GM18907 (cell line): ENCODE data around the gene NHERF2.
"Not testable (repeated sequence)": the region's sequence is repeated elsewhere in the genome, so short reads cannot be mapped to it uniquely, and the experiment has no call there.

ENCODE experiments used
- ATAC-seq: cut with Tn5 transposase; IDR thresholded peaks from one replicate; pipeline ENCODE4 v1.9.1; 2021; ENCODE audit warnings: mild to moderate bottlenecking, moderate library complexity; ENCODE audit not compliant: unreplicated experiment

NHERF2 gene

DNA sequence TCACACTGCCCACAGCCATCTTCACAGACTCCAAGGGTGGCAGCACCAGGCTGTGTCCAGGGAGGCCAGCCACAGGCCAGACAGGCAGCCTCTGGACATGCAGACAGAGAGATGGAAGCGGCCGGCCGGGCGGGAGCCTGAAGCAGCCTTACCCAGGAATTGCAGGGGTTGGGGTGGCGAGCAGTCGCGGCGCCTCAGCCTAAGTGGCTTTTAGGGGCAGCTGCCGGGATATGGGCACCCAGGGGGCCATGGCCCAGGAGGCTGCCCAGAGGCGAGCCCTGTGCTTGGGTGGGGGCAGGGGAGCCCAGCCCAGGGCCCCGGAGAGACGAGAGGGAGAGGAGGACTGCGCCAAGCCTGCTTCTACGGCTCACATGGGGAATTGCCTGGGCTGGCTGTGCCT lies 1.5 kb upstream of the NHERF2 start:
- no peak for ATAC-seq

DNA sequence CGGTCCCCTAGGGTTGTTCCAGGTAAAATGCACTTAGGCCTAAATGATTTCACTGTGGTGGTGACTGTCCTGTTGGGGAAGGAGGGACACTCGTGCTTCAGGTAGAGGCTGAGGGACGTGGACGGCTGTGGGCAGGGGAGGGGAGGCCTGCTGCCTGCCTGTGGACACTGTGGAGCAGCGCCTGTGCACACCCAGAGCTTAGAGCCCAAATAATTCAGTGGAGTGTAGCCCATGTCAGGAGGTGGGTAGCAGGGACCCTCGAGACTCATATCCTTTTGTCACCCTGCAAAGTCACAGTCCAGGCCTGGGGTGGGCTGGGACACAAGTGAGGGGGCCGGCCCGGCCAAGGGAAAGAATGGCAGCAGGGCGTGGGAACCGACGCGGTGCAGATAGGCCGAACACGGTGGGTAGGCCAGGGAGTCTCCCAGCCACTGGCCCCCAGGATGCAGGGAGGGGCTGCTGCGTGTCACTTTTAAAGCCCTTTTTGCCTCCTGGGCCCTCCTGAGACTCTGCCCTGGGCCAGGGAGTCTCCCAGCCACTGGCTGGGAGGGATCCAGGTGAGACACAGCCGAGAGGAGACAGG lies 733 bp upstream of the NHERF2 start:
- ATAC-seq, result no peak

DNA sequence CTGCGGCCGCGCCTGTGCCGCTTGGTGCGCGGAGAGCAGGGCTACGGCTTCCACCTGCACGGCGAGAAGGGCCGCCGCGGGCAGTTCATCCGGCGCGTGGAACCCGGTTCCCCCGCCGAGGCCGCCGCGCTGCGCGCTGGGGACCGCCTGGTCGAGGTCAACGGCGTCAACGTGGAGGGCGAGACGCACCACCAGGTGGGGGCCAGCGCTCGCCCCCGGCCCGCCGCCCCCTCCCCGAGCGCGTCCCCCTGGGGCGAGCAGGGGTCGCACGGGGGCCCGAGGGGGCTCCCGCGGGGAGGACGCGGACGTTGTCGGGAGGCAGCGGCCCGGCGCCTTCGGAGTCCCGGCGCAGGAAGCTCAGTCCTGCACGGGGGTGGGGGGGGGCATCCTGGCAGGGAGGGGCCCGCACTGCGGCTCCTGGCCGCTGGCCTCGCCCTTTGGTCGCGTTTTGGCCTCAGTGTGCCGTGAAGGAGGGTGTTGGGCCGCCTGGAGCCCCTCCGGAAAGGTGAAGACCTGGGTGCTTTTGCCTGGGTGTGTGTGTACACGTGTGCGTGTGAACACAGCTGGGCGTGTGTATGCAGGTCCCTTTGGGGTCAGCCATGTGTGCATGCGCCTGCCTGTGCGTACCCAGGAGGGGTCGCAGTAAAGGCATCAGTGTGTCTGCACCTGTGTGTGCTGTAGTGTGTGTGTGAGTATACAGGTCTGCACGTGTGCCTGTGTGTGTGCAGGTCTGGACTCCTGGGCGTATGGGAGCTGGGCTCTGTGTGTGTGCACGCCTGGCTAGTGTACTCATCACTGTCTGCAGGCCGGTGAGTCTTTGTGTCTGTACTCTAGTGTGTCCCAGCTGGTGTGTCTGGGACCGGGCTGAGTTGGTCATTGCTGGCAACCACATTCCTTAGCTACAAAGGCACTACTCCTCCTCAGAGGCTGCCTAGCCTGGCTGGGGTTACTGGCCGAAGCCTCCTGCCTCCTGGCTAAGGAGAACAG lies 615 bp downstream of the NHERF2 start:
- no peak for ATAC-seq

DNA sequence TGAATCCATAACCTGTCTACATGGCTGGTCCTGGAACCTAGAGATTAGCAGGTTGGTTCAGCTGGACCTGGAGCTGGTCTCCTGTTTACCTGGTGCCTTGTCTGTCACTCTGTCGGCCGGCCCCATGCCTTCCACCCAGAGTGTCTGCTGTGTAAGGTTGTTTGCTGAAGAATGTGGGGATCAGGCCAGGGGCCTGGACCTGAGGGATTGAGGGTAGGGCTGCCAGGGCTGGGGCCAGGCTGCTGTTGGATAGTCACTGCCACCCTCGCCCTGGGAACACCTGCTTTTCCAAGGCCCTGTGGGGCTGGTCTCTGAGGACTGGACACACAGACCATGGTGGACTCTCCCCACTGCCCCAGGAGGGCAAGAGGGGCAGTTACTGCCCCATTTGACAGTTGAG lies 1.4 kb downstream of the NHERF2 start:
- ATAC-seq, result no peak

DNA sequence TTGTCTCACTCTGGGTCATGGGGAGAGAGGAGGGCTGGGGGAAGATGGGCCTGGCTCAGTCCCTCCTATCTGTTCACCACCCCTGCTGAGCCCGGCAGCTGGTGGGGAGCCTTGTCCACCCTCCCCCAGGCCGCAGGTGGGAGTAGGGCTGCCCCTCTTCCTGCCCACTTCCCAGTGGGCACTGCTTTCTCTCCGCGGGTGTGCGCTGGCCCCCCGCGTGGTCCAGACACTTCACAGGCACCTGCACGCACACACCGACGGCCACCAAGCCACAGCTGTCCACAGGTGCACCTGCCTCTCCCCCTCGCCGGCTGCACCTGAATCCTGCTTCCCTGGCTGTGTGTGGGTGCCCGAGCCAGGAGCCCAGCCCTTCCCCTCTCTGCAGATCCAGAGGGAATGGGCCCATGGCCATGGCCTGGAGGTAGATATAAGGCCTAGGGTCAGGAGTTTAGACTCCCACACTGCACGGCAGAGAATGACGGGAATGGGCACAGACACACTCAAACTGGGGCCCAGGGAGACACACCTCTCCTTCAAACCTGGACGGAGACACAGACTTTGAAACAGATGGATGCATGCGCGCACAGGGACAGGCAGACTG lies 2.0 kb downstream of the NHERF2 start:
- ATAC-seq, result no peak

DNA sequence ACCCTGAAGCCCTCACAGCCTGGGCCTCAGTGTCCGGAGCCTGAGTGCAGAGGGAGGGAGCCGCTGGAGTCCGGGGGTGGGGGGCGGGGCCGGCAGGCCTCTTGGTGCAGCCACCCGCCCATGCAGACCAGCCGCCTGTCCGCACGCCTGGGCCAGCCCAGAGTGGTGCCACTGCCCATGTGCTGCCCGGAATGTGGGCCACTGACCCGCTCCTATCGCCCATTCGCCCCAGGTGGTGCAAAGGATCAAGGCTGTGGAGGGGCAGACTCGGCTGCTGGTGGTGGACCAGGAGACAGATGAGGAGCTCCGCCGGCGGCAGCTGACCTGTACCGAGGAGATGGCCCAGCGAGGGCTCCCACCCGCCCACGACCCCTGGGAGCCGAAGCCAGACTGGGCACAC lies 2.6 kb downstream of the NHERF2 start:
- ATAC-seq, result no peak

DNA sequence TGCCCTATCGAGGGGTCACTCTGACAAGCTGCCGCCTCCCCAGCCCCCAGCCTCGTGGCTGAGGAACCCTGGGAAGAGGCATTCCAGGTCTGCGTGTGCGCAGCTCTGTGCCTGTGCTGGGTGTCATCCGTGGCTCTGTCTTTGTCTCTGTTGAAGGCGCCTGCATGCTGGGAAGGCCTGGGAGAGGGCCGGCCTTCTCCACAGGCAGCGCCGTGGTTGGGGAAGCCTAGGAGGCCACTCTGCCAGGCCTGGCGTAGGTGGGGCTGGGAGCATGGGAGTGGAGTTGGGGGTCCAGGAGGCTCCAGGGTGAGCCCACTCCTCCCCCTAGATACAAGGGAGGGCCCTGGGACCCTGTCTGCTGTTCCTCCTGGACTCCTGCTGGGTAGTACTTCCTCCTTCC lies 3.3 kb downstream of the NHERF2 start:
- no peak for ATAC-seq

DNA sequence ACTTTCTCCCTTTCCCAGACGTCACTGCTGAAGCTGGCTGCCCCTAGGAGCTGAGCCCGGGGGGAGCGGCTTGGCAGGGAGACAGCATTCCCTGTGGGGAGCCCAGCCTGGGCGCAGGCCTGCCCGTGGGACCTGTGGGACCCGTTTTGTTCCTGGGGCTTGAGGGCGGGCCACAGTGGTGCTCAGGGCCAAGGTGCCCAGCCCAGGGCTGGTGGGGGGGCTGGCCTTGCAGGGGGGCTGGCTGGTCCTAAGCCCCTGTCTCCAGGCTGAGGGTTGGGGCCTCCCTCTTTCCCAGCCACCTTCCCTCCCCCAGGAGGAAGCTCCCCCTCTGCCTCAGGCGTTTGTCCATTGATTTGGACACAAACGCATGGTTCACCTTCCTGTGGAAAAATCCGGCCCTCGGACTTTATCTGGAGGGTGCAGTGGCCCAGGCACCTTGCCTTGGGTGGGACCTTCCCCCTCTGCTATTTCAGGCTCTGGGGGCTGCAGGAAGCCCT lies 4.4 kb downstream of the NHERF2 start:
- no peak for ATAC-seq

DNA sequence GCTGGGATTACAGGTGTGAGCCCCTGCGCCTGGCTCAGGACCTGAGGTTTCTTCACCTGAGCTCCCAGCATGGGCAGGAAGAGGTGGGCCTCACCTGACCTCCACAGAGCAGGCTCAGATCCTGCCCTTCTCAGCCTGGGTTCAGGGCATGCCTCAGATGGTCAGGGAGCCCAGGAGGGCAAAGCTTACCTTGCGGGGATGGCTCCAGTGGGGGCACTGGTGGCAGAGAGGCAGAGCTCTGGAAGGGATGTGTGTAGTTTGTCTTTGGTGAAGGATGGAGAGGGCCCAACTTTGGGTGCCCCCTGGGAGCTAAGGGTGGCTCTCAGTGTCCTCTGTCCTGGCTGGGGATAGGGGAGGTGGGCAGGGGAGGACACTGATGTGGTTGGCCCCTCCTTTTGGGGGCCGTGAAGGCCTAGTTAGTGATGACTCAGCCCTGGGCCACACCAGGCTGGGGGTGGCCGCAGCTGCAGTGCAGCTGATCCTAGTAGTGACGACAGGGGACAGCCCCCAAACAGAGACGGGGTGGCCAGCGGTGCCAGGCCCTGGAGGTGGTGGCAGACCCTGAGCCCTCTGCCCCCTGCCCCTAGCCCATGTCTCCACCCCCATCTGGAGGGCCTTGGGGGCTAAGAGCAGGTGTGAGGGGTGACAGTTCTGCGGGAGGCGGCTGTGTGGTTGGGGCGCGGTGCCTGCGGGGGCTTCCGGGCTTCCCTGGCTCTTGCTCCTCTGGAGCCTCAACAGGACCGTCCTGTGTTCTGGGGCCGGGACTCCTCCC lies 5.8 kb downstream of the NHERF2 start:
- ATAC-seq, result no peak

DNA sequence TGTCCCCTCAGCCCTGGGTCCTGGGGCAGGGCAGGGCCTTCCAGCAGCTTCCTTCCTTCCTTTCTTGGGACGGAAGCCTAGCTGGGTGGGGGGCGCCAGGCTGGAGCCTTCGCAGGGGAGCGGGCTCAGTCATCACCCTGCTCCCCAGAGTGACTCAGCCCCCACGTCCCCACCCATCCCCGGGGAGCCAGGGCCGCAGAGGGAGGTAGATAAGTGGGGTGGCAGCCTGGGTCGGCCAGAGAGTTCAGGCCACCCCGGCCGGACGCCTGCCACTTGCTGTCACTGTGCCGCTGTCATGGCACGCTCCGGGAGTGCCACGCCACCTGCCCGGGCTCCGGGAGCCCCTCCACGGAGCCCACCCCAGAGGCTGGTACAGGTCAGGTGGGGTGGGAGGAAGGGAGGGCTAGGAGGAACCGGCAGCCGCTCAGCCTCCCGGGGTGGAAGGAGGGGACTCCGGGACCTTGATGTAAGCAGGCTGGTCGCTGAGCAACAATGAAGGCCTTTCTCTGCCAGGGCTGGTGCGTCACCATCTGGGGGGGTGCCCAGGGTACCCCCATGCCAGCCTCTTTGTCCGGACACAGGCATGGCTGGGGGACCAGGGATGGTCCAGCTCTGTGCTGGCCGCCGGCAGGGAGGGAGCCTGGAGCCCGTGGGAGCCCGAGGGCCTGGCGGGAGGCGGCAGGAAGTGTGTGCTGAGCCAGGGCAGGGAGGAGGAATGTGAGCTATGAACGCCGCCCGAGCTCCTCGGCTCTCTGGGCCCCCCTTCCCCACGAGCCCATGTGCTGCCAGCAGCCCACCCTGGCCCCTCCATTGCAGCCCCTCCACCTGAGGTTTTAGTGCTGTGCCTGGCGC lies 6.6 kb downstream of the NHERF2 start:
- ATAC-seq, result no peak

DNA sequence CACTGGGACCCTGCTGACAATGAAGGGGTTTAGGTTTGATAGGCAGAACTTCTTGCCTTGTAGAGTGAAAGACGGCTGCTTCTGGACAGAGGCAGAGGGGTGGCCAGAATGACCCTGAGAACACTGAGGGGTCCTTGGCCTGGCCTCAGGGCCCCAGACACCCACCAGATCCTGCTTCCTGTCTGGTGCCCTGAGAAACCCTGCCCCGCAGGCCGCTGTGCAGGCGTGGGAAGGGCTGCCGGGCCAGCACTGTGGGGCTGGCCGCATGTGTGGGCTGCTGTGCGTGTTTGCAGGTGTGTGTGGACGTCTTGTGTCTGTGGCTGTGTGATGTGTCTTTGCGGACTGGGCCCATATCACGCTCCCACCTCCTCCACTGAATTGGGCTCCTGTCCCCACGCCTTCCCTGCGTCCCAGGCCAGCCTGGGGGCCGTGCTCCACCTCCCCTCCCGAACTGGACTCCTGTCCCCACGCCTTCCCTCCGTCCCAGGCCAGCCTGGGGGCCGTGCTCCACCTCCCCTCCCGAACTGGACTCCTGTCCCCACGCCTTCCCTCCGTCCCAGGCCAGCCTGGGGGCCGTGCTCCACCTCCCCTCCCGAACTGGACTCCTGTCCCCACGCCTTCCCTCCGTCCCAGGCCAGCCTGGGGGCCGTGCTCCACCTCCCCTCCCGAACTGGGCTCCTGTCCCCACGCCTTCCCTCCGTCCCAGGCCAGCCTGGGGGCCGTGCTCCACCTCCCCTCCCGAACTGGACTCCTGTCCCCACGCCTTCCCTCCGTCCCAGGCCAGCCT lies 7.4 kb downstream of the NHERF2 start:
- not testable (repeated sequence) for ATAC-seq

DNA sequence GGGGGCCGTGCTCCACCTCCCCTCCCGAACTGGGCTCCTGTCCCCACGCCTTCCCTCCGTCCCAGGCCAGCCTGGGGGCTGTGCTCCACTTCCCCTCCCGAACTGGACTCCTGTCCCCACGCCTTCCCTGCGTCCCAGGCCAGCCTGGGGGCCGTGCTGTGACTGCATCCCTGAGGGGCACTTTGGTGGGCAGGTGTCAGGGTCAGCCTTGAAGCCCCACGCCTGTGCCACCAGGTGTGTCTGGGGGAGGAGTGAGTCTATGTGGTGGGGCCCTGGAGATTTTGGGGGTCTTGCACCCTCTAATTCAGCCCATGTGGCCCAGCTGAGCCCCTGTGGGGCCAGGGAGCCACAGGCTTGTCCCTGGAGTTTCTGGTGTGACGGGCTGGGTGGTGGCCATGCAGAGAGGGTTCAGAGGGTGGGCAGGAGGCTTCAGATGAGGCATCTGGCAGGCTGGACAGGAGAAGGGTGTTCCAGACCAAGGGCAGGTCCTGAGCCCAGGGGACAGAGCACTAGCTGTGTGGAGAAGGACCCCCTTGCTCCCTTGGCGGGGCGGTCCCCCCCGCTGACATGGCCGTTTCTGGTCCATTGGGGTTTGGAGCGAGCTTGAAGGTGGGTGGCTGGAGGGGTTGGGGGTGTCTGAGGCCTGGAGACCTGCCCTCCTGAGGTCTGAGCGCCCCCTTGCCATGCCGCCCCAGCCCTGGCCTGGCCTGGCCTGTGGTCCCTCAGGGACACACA lies 8.2 kb downstream of the NHERF2 start:
- no peak for ATAC-seq

DNA sequence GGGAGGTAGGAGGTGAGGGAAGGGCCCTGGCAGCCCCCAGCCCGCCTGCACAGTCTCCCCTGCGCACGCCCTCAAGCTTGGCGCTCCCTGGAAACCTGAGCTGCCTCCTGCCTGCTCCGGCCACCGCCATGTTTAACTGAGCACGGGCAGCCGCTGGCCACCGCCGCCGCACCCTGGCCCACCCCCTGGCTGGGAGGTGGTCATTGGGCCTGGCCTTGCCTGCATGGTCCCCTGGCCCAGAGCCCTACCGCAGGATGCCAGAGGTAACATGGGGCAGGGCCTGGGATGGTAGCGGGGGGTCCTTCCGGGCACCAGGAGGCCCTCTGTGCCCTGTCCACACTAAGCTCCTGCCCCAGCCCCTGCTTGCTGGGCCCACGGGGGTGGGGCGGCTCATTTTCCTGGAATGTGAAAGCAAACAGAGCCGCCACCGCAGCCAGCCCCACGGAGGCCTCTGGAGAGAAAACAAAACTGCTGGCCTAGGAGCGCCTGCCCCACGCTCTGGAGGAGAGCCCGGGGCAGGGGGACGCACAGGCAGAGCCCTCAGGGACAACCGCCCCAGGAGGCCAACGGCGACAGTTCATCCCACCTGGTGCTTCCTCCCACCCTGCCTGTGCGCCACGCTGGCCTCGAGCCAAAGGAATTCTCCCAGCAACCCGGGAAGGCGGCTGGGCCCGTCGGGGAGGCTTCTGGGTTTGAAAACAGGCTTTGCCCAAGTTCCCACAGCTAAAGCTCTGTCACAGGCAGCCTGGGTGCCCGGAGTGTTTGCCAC lies 8.9 kb downstream of the NHERF2 start:
- ATAC-seq, result no peak

DNA sequence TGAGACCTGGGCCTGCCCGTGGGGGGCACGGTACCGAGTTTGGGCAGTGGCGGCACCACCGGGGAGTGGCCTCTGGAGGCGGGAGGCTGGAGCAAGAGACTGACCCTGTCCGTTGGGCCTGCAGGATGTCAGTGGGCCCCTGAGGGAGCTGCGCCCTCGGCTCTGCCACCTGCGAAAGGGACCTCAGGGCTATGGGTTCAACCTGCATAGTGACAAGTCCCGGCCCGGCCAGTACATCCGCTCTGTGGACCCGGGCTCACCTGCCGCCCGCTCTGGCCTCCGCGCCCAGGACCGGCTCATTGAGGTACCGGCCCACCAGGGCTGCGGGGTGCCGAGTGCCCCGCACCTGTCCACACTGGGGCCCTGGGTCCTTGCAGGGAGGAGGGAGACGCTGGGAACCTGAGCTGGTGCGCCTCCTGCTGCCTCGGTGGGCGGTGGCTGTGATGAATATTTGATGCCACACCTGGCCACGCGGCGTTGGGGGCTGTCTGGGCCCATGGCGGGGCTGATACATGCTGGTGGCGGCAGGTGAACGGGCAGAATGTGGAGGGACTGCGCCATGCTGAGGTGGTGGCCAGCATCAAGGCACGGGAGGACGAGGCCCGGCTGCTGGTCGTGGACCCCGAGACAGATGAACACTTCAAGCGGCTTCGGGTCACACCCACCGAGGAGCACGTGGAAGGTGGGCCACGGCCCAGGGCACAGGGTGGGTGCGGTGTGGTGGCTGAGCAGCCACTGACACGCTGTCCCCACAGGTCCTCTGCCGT lies 9.7 kb downstream of the NHERF2 start:
- no peak for ATAC-seq

DNA sequence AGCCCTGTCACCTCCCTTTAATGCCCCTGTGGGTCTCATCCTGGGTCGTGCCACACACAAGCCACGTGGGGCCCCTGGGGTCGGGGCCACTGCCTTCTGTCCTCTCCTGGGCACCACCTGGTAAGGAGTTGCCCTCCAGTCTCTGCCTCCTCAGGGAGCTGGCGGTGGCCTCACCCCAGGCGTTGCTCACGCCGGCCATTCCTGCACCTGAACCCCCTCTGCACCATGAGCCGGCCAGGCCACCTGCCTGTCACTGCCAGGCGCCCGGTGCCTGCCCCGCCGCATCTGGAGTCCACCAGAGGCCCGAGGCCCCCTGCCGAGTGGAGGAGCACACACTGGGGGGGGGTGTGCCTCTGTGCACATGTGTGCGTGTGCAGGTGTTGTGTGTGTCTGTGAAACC lies 10.4 kb downstream of the NHERF2 start:
- ATAC-seq, result no peak

DNA sequence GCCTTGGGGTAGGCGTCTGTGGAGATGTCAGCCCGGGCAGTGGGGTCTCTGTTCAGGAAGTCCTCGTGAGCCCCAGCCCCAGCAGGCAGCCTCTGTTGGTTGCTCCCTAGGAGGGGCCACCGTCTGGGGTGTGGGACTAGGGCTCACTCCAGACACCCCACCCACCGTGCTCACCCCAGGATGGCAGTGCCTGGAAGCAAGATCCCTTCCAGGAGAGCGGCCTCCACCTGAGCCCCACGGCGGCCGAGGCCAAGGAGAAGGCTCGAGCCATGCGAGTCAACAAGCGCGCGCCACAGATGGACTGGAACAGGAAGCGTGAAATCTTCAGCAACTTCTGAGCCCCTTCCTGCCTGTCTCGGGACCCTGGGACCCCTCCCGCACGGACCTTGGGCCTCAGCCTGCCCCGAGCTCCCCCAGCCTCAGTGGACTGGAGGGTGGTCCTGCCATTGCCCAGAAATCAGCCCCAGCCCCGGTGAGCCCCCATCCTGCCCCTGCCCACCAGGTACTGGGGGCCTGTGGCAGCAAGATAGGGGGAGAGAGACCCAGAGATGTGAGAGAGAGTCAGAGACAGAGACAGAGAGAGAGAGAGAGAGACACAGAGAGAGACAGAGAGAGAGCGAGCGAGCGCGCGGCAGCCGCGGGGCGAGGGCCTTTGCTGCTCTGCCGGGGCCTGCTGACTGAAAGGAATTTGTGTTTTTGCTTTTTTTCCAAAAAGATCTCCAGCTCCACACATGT lies 11.1 kb downstream of the NHERF2 start:
- ATAC-seq, result no peak
